Endothelial cell (in vitro differentiated cells): Measurements from ENCODE around the gene BOD1L1. TPM values are rescaled to one million over a fixed set of nuclear protein-coding genes. Genes with fewer than 3 reads are reported as not detected.

Experiments used
- DNase-seq: peaks from one replicate; pipeline ENCODE4 v3.0.0; 2021; ENCODE audit warnings: low spot score
- H3K27ac Mint-ChIP-seq: one replicate; pipeline ENCODE4 v1.8.0; 2021; ENCODE audit warnings: mixed read lengths, inconsistent platforms; ENCODE audit not compliant: unreplicated experiment
- H3K27me3 Mint-ChIP-seq: one replicate; pipeline ENCODE4 v1.8.0; 2021; ENCODE audit warnings: mild to moderate bottlenecking, moderate library complexity, mixed read lengths, inconsistent platforms; ENCODE audit not compliant: unreplicated experiment
- H3K36me3 Mint-ChIP-seq: one replicate; pipeline ENCODE4 v1.8.0; 2021; ENCODE audit warnings: mild to moderate bottlenecking, low read depth, mixed read lengths, inconsistent platforms; ENCODE audit not compliant: unreplicated experiment
- H3K4me1 Mint-ChIP-seq: one replicate; pipeline ENCODE4 v1.8.0; 2021; ENCODE audit warnings: mild to moderate bottlenecking, mixed read lengths, inconsistent platforms; ENCODE audit not compliant: unreplicated experiment
- H3K4me3 Mint-ChIP-seq: one replicate; pipeline ENCODE4 v1.8.0; 2021; ENCODE audit warnings: mild to moderate bottlenecking, mixed read lengths, inconsistent platforms; ENCODE audit not compliant: unreplicated experiment
- H3K9me3 Mint-ChIP-seq: one replicate; pipeline ENCODE4 v1.8.0; 2021; ENCODE audit warnings: mixed read lengths, inconsistent platforms; ENCODE audit not compliant: unreplicated experiment
- total RNA-seq: library from RNA; stranded (reverse); fragmentation: NEBNext Ultra II Directional; extraction: Animal tissue kit (Norgen Biotek cat#: 25700); gene quantifications from one replicate; pipeline ENCODE4 v1.2.1, GENCODE V29; 2021; ENCODE audit not compliant: unreplicated experiment
- TF ChIP-seq, protein P1 (sequence below): fragments of 200-600 bp; sonication (generic); IDR thresholded peaks from one replicate; pipeline ENCODE4 v1.5.0; 2021; ENCODE audit warnings: antibody characterized with exemption; ENCODE audit not compliant: unreplicated experiment

The BOD1L1 gene
- total RNA-seq, 1 donor from 2014 or later, result 49.7 TPM

DNA sequence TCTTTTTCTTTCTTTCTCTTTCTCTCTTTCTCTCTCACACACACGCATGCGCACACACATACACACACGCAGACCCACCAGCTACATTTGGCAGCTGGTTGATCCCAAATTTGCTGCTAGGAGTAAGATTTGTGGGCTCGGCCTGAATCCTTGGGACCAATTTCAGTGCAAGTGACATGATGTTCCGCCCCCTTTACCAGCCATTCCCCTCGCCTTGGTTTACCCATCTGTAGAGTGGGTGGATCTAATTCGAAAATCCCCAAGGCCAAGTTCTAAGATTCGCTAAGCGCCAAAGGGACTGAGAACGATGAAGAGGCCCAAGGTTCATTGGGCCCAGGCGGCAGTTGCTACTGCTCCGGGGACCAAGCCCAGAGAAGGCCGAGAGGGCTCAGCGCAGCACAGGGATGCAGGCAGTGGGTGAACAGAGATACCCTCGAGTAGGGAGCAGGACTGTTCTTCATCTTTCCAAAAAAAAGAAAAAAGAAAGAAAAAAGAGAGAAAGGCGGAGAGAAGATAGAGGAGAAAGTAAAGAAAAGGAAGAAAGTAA lies 89.0 kb downstream of the BOD1L1 start:
- peaks cover 12% of the 10 kb centered on the region for H3K27me3 Mint-ChIP-seq
- H3K4me3 Mint-ChIP-seq, result no peak overlapping the region
- TF ChIP-seq, protein P1, sequence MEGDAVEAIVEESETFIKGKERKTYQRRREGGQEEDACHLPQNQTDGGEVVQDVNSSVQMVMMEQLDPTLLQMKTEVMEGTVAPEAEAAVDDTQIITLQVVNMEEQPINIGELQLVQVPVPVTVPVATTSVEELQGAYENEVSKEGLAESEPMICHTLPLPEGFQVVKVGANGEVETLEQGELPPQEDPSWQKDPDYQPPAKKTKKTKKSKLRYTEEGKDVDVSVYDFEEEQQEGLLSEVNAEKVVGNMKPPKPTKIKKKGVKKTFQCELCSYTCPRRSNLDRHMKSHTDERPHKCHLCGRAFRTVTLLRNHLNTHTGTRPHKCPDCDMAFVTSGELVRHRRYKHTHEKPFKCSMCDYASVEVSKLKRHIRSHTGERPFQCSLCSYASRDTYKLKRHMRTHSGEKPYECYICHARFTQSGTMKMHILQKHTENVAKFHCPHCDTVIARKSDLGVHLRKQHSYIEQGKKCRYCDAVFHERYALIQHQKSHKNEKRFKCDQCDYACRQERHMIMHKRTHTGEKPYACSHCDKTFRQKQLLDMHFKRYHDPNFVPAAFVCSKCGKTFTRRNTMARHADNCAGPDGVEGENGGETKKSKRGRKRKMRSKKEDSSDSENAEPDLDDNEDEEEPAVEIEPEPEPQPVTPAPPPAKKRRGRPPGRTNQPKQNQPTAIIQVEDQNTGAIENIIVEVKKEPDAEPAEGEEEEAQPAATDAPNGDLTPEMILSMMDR, result no peak
- H3K27ac Mint-ChIP-seq, result no peak overlapping the region
- no peak for DNase-seq
- peaks cover 12% of the 10 kb centered on the region for H3K4me1 Mint-ChIP-seq
- no peaks in the 10 kb centered on the region for H3K9me3 Mint-ChIP-seq
- H3K36me3 Mint-ChIP-seq, result peaks cover 15% of the 10 kb centered on the region

DNA sequence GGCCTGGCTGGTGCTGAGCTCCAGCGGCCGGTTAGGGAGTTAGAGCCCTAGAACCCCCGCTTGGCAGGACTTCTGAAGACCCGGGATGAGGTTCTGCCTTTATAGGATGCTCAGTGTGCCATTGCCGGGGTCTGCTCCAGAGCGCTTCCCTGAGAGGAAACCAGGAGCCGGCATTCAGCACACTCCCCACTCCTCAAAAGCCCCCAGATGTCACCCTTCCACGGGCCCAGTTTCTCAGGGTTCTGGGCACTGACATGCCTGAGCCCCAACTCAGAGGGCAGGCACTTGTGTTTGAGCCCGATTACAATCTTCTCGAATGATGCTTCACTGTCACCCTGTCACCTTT lies 89.7 kb downstream of the BOD1L1 start:
- Mint-ChIP-seq H3K27me3 (peaks cover 11% of the 10 kb centered on the region), H3K27ac (no peak overlapping the region), H3K4me1 (peaks cover 11% of the 10 kb centered on the region), H3K4me3 (no peak overlapping the region), H3K36me3 (peaks cover 15% of the 10 kb centered on the region), H3K9me3 (no peaks in the 10 kb centered on the region)
- TF ChIP-seq, protein P1, result no peak
- no peak for DNase-seq

DNA sequence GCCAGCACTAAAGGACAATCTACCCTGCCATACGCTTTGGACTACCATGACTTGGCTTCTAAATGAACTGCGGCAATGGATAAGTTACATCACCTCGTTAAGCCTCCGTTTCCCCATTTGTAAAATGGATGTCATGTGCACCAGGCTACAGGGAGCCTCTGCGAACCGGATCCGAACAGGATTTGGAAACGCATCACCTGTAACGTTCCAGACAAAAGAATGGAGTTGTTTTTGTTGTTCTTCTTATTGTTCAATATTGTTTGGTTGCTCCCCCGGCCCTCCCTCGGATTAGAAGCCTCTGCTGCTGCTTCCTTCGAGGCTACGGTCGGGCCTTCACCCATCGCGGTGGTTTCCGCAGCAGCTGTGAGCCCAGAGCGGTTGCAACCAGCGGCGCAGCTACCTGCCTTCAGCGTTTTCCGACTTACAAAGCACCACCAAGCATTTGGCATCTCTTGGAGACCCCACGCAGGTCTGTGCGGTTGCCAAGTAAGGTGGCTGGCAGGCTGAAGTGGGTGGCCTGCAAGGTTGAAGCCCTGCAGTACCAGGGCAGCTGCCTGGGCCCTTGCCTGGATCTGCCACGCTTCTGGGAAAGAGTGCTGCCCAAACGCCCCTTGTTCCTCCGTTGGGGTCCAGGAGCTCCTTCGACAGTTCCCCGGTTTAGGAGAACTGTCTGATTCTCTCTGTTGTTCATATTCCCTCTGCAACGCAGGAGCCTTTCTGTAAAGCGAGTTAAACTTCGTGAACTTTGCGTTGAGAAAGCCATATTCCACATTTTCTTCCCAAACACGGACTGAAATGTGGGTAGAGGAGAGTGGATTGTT lies 90.3 kb downstream of the BOD1L1 start:
- DNase-seq, result no peak
- no peak overlapping the region for H3K27ac Mint-ChIP-seq
- TF ChIP-seq, protein P1, result no peak
- peaks cover 15% of the 10 kb centered on the region for H3K4me1 Mint-ChIP-seq
- no peaks in the 10 kb centered on the region for H3K9me3 Mint-ChIP-seq
- no peak overlapping the region for H3K4me3 Mint-ChIP-seq
- peaks cover 11% of the 10 kb centered on the region for H3K27me3 Mint-ChIP-seq
- H3K36me3 Mint-ChIP-seq, result peaks cover 15% of the 10 kb centered on the region

DNA sequence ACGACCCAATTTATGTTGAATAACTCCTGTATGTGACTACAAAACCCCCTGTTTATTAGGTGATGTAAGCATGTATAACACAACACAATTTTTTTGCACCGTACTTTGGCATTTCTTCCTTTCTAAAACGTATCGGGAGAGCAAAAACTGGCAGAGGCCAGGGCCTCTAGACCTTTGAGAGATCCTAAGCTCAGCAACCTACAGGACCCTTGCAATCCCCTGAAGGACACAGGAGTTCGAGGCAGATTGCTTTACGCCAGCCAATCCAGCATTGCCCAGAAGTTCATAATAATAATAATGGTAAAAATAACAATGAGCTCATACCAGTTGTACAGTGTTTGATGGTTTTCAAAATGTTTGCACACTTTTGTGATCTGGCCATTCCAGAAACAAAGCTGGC lies 90.9 kb downstream of the BOD1L1 start:
- Mint-ChIP-seq H3K27me3 (peaks cover 11% of the 10 kb centered on the region), H3K27ac (no peak overlapping the region), H3K36me3 (peaks cover 15% of the 10 kb centered on the region), H3K4me3 (no peak overlapping the region), H3K4me1 (peaks cover 19% of the 10 kb centered on the region), H3K9me3 (no peaks in the 10 kb centered on the region)
- no peak for DNase-seq
- TF ChIP-seq, protein P1, result no peak

DNA sequence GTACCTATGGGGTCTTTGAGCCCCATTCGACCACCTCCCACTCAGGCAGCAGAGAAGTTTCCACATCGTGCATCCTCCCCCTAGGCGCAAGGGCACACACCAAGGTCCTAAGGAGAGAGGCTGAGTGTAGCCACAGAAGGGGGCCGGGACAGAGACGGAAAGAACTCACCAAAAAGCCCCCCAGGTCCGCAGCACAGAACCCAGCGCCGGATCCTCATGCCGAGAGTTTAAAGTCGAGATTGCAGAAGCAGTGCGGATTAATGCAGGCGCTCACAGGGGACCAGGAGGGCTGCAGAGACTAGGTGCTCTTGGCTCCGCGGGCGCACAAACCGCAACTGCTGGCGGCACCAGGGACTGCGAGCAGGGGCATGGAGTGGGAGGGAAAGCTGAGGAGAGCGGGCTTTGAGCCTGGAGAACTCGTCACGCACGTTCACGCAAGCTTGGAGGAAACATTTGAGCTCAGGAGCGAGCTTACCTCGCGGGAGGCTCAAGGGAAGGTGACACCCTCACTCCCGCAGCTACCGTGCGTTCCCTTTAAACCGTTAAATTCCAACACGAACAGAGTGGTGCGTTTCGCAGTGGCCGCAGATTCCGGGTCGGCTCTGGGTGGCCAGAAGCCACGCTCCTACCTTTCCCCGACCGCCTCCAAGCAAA lies 91.7 kb downstream of the BOD1L1 start:
- peaks cover 14% of the 10 kb centered on the region for H3K36me3 Mint-ChIP-seq
- no peak overlapping the region for H3K4me3 Mint-ChIP-seq
- no peak overlapping the region for H3K27ac Mint-ChIP-seq
- no peaks in the 10 kb centered on the region for H3K9me3 Mint-ChIP-seq
- peaks cover 26% of the 10 kb centered on the region for H3K4me1 Mint-ChIP-seq
- DNase-seq, result peak; percentile 43
- H3K27me3 Mint-ChIP-seq, result peaks cover 10% of the 10 kb centered on the region
- TF ChIP-seq, protein P1, result no peak
